ENCODE data around the gene RBFOX2. TPM values are rescaled to one million over a fixed set of nuclear protein-coding genes. Genes with fewer than 3 reads are reported as not detected.

RBFOX2 gene
- total RNA-seq, 3 donors from 2014 or later: 63.4 to 97.3 (median 85.5) TPM

GRCh38 chr22:35735542-35735941 is 293.1 kb downstream of the RBFOX2 start:
- no peak overlapping the region for H3K4me3 ChIP-seq
- intact Hi-C loops (cut with DNase I; ENCODE audit: low total_unique reads): loop anchor here (10.0 kb wide), 1 partner anchor 71 kb away; no protein-coding TSS in a partner anchor
- H3K27ac ChIP-seq: no peak overlapping the region
- no peaks in the 10 kb centered on the region for H3K36me3 ChIP-seq
- no peak for DNase-seq (ENCODE audit: low spot score in 2 of 2)
- H3K27me3 ChIP-seq: no peaks in the 10 kb centered on the region
- no peaks in the 10 kb centered on the region for H3K9me3 ChIP-seq
- TF ChIP-seq POLR2AphosphoS5 (IDR thresholded peaks at IDR 0.05): no peak
- TF ChIP-seq CTCF (IDR thresholded peaks at IDR 0.05): no peak
- TF ChIP-seq POLR2A (IDR thresholded peaks at IDR 0.05): no peak
- no peaks in the 10 kb centered on the region for H3K4me1 ChIP-seq

GRCh38 chr22:35734517-35734827 is 294.2 kb downstream of the RBFOX2 start:
- intact Hi-C loops (cut with DNase I; ENCODE audit: low total_unique reads): loop anchor here (10.0 kb wide), 1 partner anchor 70 kb away; no protein-coding TSS in a partner anchor
- TF ChIP-seq POLR2A (IDR thresholded peaks at IDR 0.05) (no peak), POLR2AphosphoS5 (IDR thresholded peaks at IDR 0.05) (no peak), CTCF (IDR thresholded peaks at IDR 0.05) (no peak)
- Histone ChIP-seq H3K27ac (no peak overlapping the region), H3K36me3 (no peaks in the 10 kb centered on the region), H3K9me3 (no peaks in the 10 kb centered on the region), H3K4me3 (no peak overlapping the region), H3K27me3 (no peaks in the 10 kb centered on the region), H3K4me1 (no peaks in the 10 kb centered on the region)
- no peak for DNase-seq (ENCODE audit: low spot score in 2 of 2)

- Histone ChIP-seq H3K9me3 (no peaks in the 10 kb centered on the region), H3K4me1 (no peaks in the 10 kb centered on the region), H3K27me3 (no peaks in the 10 kb centered on the region), H3K36me3 (no peaks in the 10 kb centered on the region), H3K27ac (no peak overlapping the region), H3K4me3 (no peak overlapping the region)
- TF ChIP-seq POLR2A (IDR thresholded peaks at IDR 0.05) (no peak), CTCF (IDR thresholded peaks at IDR 0.05) (peak in 1 of 3 donors; percentile 9)
- intact Hi-C loops (cut with DNase I; ENCODE audit: low total_unique reads): loop anchor here (10.0 kb wide), 1 partner anchor 69 kb away; no protein-coding TSS in a partner anchor
- no peak for DNase-seq (ENCODE audit: low spot score in 2 of 2)
These were observed 294.7 kb downstream of the RBFOX2 start for GRCh38 chr22:35733791-35734516.

- intact Hi-C loops (cut with DNase I; ENCODE audit: low total_unique reads): loop anchor here (10.0 kb wide), 1 partner anchor 68 kb away; no protein-coding TSS in a partner anchor
- H3K4me3 ChIP-seq: no peak overlapping the region
- no peaks in the 10 kb centered on the region for H3K9me3 ChIP-seq
- no peaks in the 10 kb centered on the region for H3K27me3 ChIP-seq
- no peaks in the 10 kb centered on the region for H3K36me3 ChIP-seq
- no peaks in the 10 kb centered on the region for H3K4me1 ChIP-seq
- no peak for DNase-seq (ENCODE audit: low spot score in 2 of 2)
- no peak for TF ChIP-seq CTCF (IDR thresholded peaks at IDR 0.05)
- TF ChIP-seq POLR2AphosphoS5 (IDR thresholded peaks at IDR 0.05): no peak
- no peak for TF ChIP-seq POLR2A (IDR thresholded peaks at IDR 0.05)
- no peak overlapping the region for H3K27ac ChIP-seq
These were observed 295.6 kb downstream of the RBFOX2 start for GRCh38 chr22:35733036-35733435.

GRCh38 chr22:35732116-35732515 is 296.5 kb downstream of the RBFOX2 start:
- no peak for DNase-seq (ENCODE audit: low spot score in 2 of 2)
- no peaks in the 10 kb centered on the region for H3K27me3 ChIP-seq
- intact Hi-C loops (cut with DNase I; ENCODE audit: low total_unique reads): loop anchor here (10.0 kb wide), 1 partner anchor 67 kb away; no protein-coding TSS in a partner anchor
- H3K4me1 ChIP-seq: no peaks in the 10 kb centered on the region
- H3K36me3 ChIP-seq: no peaks in the 10 kb centered on the region
- H3K9me3 ChIP-seq: no peaks in the 10 kb centered on the region
- H3K27ac ChIP-seq: no peak overlapping the region
- H3K4me3 ChIP-seq: no peak overlapping the region
- TF ChIP-seq CTCF (IDR thresholded peaks at IDR 0.05) (no peak), POLR2A (IDR thresholded peaks at IDR 0.05) (no peak), POLR2AphosphoS5 (IDR thresholded peaks at IDR 0.05) (no peak)

Measured in breast epithelium (tissue), 4 donors.